Measurements from ENCODE around the gene IL17D. TPM values are rescaled to one million over a fixed set of nuclear protein-coding genes. Genes with fewer than 3 reads are reported as not detected.

Gene IL17D
- total RNA-seq, 1 experiment from 2014 or later, result 2.0 TPM

- ChIA-PET POLR2A (ENCODE audit: low non-redundant PET) (no interaction called here), CTCF (no interaction called here)
- Histone ChIP-seq H3K4me3 (ENCODE audit: low read depth, low read length, poor library complexity, severe bottlenecking) (no peak overlapping the region), H3K36me3 (ENCODE audit: insufficient read depth, low read length, poor library complexity, severe bottlenecking) (no peaks in the 10 kb centered on the region), H3K4me1 (ENCODE audit: insufficient read depth, low read length, poor library complexity, severe bottlenecking) (peaks cover 18% of the 10 kb centered on the region), H3K9me3 (ENCODE audit: low read depth, low read length, poor library complexity, severe bottlenecking) (no peaks in the 10 kb centered on the region), H3K27ac (ENCODE audit: low read depth, low read length, poor library complexity, severe bottlenecking) (no peak overlapping the region), H3K27me3 (replicated peaks; ENCODE audit: insufficient read depth, low read depth, low read length, poor library complexity) (no peaks in the 10 kb centered on the region)
- BruUV-seq (replicated peaks), result no TSS peak
- no peak for DNase-seq (ENCODE audit: low spot score)
- TF ChIP-seq EZH2 (IDR thresholded peaks at IDR 0.05; ENCODE audit: borderline replicate concordance, low read depth, low read length, poor library complexity, severe bottlenecking) (no peak), CTCF (conservative IDR thresholded peaks at IDR 0.05; ENCODE audit: low read depth, low read length) (no peak)
- intact Hi-C loops (cut with micrococcal nuclease; ENCODE audit: unreplicated experiment), result no loop called here
Measured at GRCh38 chr13:20717581-20718542, 14.4 kb downstream of the IL17D start.

GRCh38 chr13:20718958-20719566 lies 15.6 kb downstream of the IL17D start:
- H3K9me3 ChIP-seq (ENCODE audit: low read depth, low read length, poor library complexity, severe bottlenecking), result no peaks in the 10 kb centered on the region
- intact Hi-C loops (cut with micrococcal nuclease; ENCODE audit: unreplicated experiment), result no loop called here
- ChIA-PET CTCF (no interaction called here), POLR2A (ENCODE audit: low non-redundant PET) (no interaction called here)
- H3K36me3 ChIP-seq (ENCODE audit: insufficient read depth, low read length, poor library complexity, severe bottlenecking), result no peaks in the 10 kb centered on the region
- H3K4me1 ChIP-seq (ENCODE audit: insufficient read depth, low read length, poor library complexity, severe bottlenecking), result peaks cover 6% of the 10 kb centered on the region
- no TSS peak for BruUV-seq (replicated peaks)
- H3K27ac ChIP-seq (ENCODE audit: low read depth, low read length, poor library complexity, severe bottlenecking), result no peak overlapping the region
- no peak for DNase-seq (ENCODE audit: low spot score)
- TF ChIP-seq CTCF (conservative IDR thresholded peaks at IDR 0.05; ENCODE audit: low read depth, low read length), result no peak
- no peak for TF ChIP-seq EZH2 (IDR thresholded peaks at IDR 0.05; ENCODE audit: borderline replicate concordance, low read depth, low read length, poor library complexity, severe bottlenecking)
- H3K4me3 ChIP-seq (ENCODE audit: low read depth, low read length, poor library complexity, severe bottlenecking), result no peak overlapping the region
- H3K27me3 ChIP-seq (replicated peaks; ENCODE audit: insufficient read depth, low read depth, low read length, poor library complexity), result no peaks in the 10 kb centered on the region

- no peak for DNase-seq (ENCODE audit: low spot score)
- no TSS peak for BruUV-seq (replicated peaks)
- no peak overlapping the region for H3K4me3 ChIP-seq (ENCODE audit: low read depth, low read length, poor library complexity, severe bottlenecking)
- H3K4me1 ChIP-seq (ENCODE audit: insufficient read depth, low read length, poor library complexity, severe bottlenecking), result peaks cover 5% of the 10 kb centered on the region
- H3K27ac ChIP-seq (ENCODE audit: low read depth, low read length, poor library complexity, severe bottlenecking), result no peak overlapping the region
- CTCF ChIA-PET, result no interaction called here
- no peaks in the 10 kb centered on the region for H3K36me3 ChIP-seq (ENCODE audit: insufficient read depth, low read length, poor library complexity, severe bottlenecking)
- H3K9me3 ChIP-seq (ENCODE audit: low read depth, low read length, poor library complexity, severe bottlenecking), result no peaks in the 10 kb centered on the region
- H3K27me3 ChIP-seq (replicated peaks; ENCODE audit: insufficient read depth, low read depth, low read length, poor library complexity), result no peaks in the 10 kb centered on the region
- TF ChIP-seq CTCF (conservative IDR thresholded peaks at IDR 0.05; ENCODE audit: low read depth, low read length) (no peak), EZH2 (IDR thresholded peaks at IDR 0.05; ENCODE audit: borderline replicate concordance, low read depth, low read length, poor library complexity, severe bottlenecking) (no peak)
- POLR2A ChIA-PET (ENCODE audit: low non-redundant PET), result no interaction called here
- intact Hi-C loops (cut with micrococcal nuclease; ENCODE audit: unreplicated experiment), result no loop called here
Measured at GRCh38 chr13:20719783-20720182, 16.3 kb downstream of the IL17D start.

Data from A673 (cell line).